PFSK-1 (cell line): Measurements from ENCODE around the gene FAAP20.

ENCODE experiments used
- FOXP2 ChIP-seq: optimal IDR thresholded peaks from 2 replicates; pipeline ENCODE3; 2011; ENCODE audit warnings: borderline replicate concordance, control low read depth, inconsistent platforms; ENCODE audit not compliant: insufficient read depth; ENCODE audit errors: extremely low read length, extremely low read depth
- POLR2AphosphoS5 ChIP-seq: IDR thresholded peaks from 2 replicates; pipeline ENCODE4 v1.6.1; 2012; ENCODE audit warnings: low read depth, mild to moderate bottlenecking, control low read depth, low read length, moderate library complexity
- SIN3A ChIP-seq: IDR thresholded peaks from 2 replicates; pipeline ENCODE4 v1.6.1; 2012; ENCODE audit warnings: mild to moderate bottlenecking, low read length, moderate library complexity, borderline replicate concordance; ENCODE audit not compliant: insufficient read depth
- TAF1 ChIP-seq: IDR thresholded peaks from 2 replicates; pipeline ENCODE4 v1.6.1; 2012; ENCODE audit warnings: low read length, control low read depth, borderline replicate concordance; ENCODE audit not compliant: insufficient read depth
- TF ChIP-seq, protein P1 (sequence below), 2 experiments: IDR thresholded peaks; 2 replicates each; pipeline versions ENCODE4 v1.6.1 to v1.8.0; 2011 to 2012; ENCODE audit warnings: low read depth in 2 of 2, low read length in 2 of 2, control low read depth in 1 of 2, inconsistent platforms in 1 of 2, mild to moderate bottlenecking in 1 of 2, moderate library complexity in 1 of 2; ENCODE audit not compliant: insufficient read depth in 1 of 2

Gene FAAP20

DNA sequence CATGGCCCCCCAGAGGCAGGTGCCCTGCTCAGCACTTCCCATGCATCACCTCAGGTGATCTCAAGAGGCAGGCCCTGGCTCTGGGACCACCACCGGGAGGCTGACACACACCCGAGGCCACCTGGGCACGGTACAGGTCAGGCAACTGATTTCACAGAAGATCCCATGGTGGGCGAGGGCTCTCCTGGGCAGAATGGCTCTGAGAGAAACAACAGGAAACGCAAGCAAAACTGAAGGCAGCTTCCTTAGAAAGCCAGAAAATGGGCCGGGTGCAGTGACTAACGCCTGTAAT lies 22.1 kb upstream of the FAAP20 start:
- TF ChIP-seq, protein P1, sequence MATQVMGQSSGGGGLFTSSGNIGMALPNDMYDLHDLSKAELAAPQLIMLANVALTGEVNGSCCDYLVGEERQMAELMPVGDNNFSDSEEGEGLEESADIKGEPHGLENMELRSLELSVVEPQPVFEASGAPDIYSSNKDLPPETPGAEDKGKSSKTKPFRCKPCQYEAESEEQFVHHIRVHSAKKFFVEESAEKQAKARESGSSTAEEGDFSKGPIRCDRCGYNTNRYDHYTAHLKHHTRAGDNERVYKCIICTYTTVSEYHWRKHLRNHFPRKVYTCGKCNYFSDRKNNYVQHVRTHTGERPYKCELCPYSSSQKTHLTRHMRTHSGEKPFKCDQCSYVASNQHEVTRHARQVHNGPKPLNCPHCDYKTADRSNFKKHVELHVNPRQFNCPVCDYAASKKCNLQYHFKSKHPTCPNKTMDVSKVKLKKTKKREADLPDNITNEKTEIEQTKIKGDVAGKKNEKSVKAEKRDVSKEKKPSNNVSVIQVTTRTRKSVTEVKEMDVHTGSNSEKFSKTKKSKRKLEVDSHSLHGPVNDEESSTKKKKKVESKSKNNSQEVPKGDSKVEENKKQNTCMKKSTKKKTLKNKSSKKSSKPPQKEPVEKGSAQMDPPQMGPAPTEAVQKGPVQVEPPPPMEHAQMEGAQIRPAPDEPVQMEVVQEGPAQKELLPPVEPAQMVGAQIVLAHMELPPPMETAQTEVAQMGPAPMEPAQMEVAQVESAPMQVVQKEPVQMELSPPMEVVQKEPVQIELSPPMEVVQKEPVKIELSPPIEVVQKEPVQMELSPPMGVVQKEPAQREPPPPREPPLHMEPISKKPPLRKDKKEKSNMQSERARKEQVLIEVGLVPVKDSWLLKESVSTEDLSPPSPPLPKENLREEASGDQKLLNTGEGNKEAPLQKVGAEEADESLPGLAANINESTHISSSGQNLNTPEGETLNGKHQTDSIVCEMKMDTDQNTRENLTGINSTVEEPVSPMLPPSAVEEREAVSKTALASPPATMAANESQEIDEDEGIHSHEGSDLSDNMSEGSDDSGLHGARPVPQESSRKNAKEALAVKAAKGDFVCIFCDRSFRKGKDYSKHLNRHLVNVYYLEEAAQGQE (IDR thresholded peaks at IDR 0.05; ENCODE audit: insufficient read depth in 1 of 2, low read depth in 2 of 2, low read length in 2 of 2), result no peak
- TF ChIP-seq SIN3A, result no peak
- TF ChIP-seq TAF1, result no peak
- no peak for TF ChIP-seq POLR2AphosphoS5
- TF ChIP-seq FOXP2, result no peak

GRCh38 chr1:2215909-2216766 lies 21.6 kb upstream of the FAAP20 start:
- TF ChIP-seq POLR2AphosphoS5 (no peak), SIN3A (no peak)

DNA sequence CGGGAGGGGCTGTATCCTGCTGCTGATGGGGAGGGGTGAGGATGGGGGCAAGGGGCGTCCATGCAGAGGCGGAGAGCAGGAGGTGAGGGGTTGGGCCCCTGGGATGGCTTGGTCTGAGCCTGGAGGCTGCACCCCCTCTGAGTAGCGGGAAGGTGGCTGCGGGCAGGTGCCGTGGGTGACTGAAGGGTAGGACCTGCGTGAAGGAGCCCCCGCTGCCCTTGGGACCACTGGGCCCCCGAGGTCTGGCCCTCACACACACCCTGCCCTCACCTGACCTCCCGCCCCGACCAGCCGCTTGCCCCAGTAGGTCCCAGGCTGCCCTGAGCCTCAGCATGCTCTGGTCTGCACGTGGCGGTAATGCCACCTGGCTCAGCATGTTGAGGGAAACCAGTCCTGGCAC lies 20.8 kb upstream of the FAAP20 start:
- TF ChIP-seq POLR2AphosphoS5, result no peak
- TF ChIP-seq, protein P1 (IDR thresholded peaks at IDR 0.05; ENCODE audit: insufficient read depth in 1 of 2, low read depth in 2 of 2, low read length in 2 of 2), result no peak
- no peak for TF ChIP-seq TAF1
- TF ChIP-seq FOXP2, result no peak
- no peak for TF ChIP-seq SIN3A

GRCh38 chr1:2214541-2215241 lies 20.1 kb upstream of the FAAP20 start:
- TF ChIP-seq FOXP2 (no peak), TAF1 (no peak), POLR2AphosphoS5 (no peak), SIN3A (no peak)
- TF ChIP-seq, protein P1 (IDR thresholded peaks at IDR 0.05; ENCODE audit: insufficient read depth in 1 of 2, low read depth in 2 of 2, low read length in 2 of 2), result no peak

DNA sequence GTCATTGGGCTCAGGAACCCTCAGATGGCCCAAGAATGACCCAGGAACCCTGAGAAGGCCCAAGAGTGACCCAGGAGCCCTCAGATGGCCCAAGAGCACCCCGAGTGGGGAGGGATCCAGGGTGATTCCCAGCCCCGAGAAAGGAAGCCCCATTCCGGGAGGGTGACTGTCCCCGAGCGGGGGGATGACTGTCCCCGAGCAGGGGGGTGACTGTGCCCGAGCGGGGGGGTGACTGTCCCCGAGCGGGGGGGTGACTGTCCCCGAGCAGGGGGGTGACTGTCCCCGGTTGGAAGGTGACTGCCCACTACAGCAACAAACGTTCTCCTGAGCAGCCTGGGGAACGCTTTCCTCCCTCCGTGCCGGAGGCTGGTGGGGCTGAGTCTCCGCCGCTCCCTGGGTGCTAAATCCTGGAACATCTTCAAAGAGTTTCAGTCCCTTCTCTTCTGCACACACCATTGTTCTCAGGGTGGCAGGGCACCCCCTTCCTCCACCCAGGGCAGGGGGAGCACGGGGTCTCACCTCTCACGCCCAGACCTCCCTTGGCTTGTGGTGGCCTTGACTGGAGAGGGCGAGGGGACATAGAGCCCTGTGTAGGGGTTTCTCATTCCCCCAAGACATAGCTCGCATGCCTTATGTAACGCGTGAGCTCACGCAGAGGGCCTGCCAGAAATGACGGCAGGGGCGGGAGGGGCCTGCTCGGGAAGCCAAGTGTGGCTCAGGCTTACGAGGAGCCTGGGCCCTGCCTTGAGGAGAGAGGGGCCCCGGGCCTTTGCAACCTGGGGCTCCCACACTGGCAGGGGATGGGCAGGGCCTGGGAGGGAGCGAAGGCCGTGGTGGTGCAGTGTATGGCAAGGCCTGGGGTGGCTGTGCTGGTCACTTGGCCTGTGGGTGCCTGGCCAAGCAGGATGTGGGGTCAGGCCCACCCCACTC lies 19.3 kb upstream of the FAAP20 start:
- TF ChIP-seq, protein P1 (IDR thresholded peaks at IDR 0.05; ENCODE audit: insufficient read depth in 1 of 2, low read depth in 2 of 2, low read length in 2 of 2), result no peak
- TF ChIP-seq FOXP2 (no peak), POLR2AphosphoS5 (no peak), SIN3A (no peak), TAF1 (no peak)
